GM18873 (cell line): Measurements from ENCODE around the gene DEFB125.

Source experiments
- ATAC-seq: cut with Tn5 transposase; IDR thresholded peaks from one replicate; pipeline ENCODE4 v1.9.1; 2021; ENCODE audit warnings: mild to moderate bottlenecking, moderate library complexity, moderate number of reproducible peaks; ENCODE audit not compliant: unreplicated experiment, low FRiP score

The DEFB125 gene

GRCh38 chr20:142290-142689 lies 54.8 kb downstream of the DEFB125 start, which contains the start of gene DEFB126:
Gene DEFB126, plus strand, starts transcription at chr20:142590. Its CDS starts 39 bp downstream, at chr20:142629.
- ATAC-seq, result no peak

DNA sequence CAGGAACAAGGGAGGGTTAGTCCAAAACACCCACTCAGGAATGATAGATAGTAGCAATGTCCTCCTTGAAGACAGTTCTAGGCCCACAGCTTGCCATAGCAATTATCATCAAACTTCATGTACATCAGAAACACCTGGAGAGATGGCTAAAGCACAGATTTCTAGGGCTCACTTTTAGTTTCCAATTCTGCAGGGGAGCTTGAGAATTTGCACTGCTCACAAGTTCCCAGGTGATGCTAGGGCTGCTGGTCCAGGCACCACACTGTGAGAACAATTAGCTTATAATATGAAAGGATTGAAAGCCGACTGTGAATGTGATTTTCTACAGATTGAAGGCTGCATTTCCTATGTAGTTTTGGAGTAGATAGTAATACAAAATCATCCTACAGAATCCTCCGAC lies 58.4 kb downstream of the DEFB125 start:
- ATAC-seq, result no peak
